Measurements from ENCODE around the gene MS4A8.

GRCh38 chr11:60679879-60680278, 19.5 kb upstream of the MS4A8 start:
- TF ChIP-seq POLR2A (IDR thresholded peaks at IDR 0.05) (no peak), CTCF (IDR thresholded peaks at IDR 0.05) (no peak), EP300 (IDR thresholded peaks at IDR 0.05) (no peak), POLR2AphosphoS5 (IDR thresholded peaks at IDR 0.05) (no peak)
